Chondrocyte (in vitro differentiated cells): ENCODE data around the gene ANKRD11. TPM values are rescaled to one million over a fixed set of nuclear protein-coding genes. Genes with fewer than 3 reads are reported as not detected.
A peak's percentile ranks its signal among the peaks of the same experiment; 100 is the strongest.

ENCODE experiments used
- DNase-seq: peaks from one replicate; pipeline ENCODE4 v3.0.0; 2021; ENCODE audit warnings: mixed read lengths, low spot score
- H3K27ac Mint-ChIP-seq: one replicate; pipeline ENCODE4 v1.8.0; 2021; ENCODE audit warnings: mild to moderate bottlenecking, moderate library complexity, mixed read lengths; ENCODE audit not compliant: unreplicated experiment
- H3K27me3 Mint-ChIP-seq: 2 replicates; pipeline ENCODE4 v1.8.0; 2021; ENCODE audit warnings: low read depth, mixed read lengths
- H3K36me3 Mint-ChIP-seq: 2 replicates; pipeline ENCODE4 v1.8.0; 2021; ENCODE audit warnings: low read depth, mixed read lengths
- H3K4me1 Mint-ChIP-seq: 2 replicates; pipeline ENCODE4 v1.8.0; 2021; ENCODE audit warnings: low read depth, mild to moderate bottlenecking, mixed read lengths
- H3K4me3 Mint-ChIP-seq: one replicate; pipeline ENCODE4 v1.8.0; 2021; ENCODE audit warnings: mild to moderate bottlenecking, moderate library complexity, mixed read lengths; ENCODE audit not compliant: unreplicated experiment
- H3K9me3 Mint-ChIP-seq: 2 replicates; pipeline ENCODE4 v1.8.0; 2021; ENCODE audit warnings: low read depth, mixed read lengths
- total RNA-seq: library from RNA; stranded (reverse); gene quantifications from 3 replicates; pipeline ENCODE4 v1.2.1, GENCODE V29; 2021
- TF ChIP-seq, protein P1 (sequence below): fragments of 200-600 bp; sonication (generic); IDR thresholded peaks from 2 replicates; pipeline ENCODE4 v1.5.0; 2021; ENCODE audit warnings: antibody characterized with exemption, mild to moderate bottlenecking, moderate library complexity

The ANKRD11 gene
- total RNA-seq, 1 donor from 2014 or later: 180 TPM

DNA sequence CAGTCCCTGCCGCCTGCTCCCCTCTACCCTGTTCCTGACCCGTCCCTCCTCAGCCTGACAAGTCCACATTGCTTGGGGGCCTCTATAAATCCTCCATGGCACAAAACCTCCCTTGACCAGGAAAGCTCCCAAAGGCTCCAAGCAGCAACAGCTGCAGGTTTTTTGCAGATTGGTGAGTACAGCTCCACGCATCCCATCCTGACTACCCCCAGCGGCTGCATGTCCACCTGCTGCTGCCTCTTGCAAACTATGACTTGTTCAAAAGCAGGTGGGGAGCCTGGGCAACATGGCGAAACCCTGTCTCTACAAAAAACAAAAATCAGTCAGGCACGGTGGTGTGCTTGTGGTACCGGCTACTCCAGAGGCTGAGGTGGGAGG, 122.8 kb downstream of the ANKRD11 start:
- Mint-ChIP-seq H3K27ac (peak overlapping the region; percentile 78), H3K4me3 (no peak overlapping the region), H3K4me1 (peaks cover 86% of the 10 kb centered on the region), H3K27me3 (no peaks in the 10 kb centered on the region), H3K36me3 (no peaks in the 10 kb centered on the region), H3K9me3 (no peaks in the 10 kb centered on the region)
- DNase-seq: no peak
- TF ChIP-seq, protein P1, sequence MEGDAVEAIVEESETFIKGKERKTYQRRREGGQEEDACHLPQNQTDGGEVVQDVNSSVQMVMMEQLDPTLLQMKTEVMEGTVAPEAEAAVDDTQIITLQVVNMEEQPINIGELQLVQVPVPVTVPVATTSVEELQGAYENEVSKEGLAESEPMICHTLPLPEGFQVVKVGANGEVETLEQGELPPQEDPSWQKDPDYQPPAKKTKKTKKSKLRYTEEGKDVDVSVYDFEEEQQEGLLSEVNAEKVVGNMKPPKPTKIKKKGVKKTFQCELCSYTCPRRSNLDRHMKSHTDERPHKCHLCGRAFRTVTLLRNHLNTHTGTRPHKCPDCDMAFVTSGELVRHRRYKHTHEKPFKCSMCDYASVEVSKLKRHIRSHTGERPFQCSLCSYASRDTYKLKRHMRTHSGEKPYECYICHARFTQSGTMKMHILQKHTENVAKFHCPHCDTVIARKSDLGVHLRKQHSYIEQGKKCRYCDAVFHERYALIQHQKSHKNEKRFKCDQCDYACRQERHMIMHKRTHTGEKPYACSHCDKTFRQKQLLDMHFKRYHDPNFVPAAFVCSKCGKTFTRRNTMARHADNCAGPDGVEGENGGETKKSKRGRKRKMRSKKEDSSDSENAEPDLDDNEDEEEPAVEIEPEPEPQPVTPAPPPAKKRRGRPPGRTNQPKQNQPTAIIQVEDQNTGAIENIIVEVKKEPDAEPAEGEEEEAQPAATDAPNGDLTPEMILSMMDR: no peak

DNA sequence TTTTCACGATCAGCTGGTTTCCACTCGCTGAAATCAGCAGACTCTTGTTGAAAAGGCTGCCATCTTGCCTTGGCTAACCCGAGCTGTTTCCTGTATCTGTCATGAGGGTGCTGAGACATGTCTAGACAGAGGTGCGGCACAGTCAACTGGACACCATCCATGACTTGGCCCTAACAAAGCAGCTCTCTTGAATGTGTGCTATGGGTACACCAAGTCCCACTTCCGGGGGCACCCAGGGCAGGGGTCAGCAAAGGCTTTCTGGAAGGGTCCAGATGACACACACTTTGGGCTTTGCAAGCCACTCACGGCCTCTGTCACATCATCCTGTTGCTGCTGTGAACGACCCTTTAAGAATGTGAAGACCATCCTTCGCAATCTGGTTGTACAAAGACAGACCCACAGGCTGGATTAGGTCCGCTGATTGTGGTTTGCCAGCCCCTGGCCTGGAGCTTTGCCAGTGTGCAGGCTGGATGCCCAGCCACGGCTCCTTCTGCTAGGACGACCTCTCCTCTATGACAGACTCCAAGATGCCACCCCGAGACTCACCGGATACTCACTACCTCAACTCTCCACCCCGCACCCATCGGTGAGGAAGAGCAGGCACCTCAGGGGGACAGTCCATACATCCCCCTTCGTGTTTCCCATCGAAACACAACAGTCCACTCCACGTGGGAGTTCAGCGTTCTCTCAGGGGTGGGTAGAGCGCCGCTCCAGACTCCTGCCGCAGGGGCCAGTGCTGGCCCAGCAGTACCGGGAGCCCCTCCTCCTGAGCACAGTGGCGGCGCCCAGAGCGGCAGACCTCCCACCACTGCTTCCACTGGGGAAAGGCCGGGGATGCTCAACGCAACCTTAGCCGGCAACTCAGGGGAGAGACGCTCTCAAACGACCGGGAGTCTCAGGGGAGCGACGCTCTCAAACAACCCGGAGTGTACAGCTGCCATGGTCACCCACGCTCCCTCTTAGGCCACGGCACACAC, 123.5 kb downstream of the ANKRD11 start:
- TF ChIP-seq, protein P1: no peak
- Mint-ChIP-seq H3K36me3 (no peaks in the 10 kb centered on the region), H3K9me3 (no peaks in the 10 kb centered on the region), H3K4me3 (peak overlapping the region; percentile 31), H3K27me3 (no peaks in the 10 kb centered on the region), H3K27ac (peak overlapping the region; percentile 84), H3K4me1 (peaks cover 87% of the 10 kb centered on the region)
- no peak for DNase-seq

DNA sequence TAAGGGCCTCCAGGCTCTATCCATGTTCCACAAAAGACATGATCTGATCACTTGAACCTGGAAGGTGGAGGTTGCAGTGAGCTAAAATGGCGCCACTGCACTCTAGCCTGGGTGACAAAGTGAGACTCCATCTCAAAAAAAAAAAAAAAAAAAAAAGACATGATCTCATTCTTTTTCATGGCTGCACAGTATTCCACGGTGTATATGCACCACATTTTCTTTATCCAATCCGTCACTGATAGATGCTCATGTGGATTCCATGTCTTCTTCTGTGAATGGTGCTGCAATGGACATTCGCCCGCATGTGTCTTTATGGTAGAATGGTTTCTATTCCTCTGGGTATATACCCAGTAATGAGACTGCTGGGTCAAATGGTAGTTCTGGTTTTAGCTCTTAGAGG, 124.4 kb downstream of the ANKRD11 start:
- peaks cover 87% of the 10 kb centered on the region for H3K4me1 Mint-ChIP-seq
- no peaks in the 10 kb centered on the region for H3K27me3 Mint-ChIP-seq
- no peak overlapping the region for H3K4me3 Mint-ChIP-seq
- TF ChIP-seq, protein P1: no peak
- no peaks in the 10 kb centered on the region for H3K9me3 Mint-ChIP-seq
- no peak for DNase-seq
- peak overlapping the region; percentile 59 for H3K27ac Mint-ChIP-seq
- no peaks in the 10 kb centered on the region for H3K36me3 Mint-ChIP-seq

DNA sequence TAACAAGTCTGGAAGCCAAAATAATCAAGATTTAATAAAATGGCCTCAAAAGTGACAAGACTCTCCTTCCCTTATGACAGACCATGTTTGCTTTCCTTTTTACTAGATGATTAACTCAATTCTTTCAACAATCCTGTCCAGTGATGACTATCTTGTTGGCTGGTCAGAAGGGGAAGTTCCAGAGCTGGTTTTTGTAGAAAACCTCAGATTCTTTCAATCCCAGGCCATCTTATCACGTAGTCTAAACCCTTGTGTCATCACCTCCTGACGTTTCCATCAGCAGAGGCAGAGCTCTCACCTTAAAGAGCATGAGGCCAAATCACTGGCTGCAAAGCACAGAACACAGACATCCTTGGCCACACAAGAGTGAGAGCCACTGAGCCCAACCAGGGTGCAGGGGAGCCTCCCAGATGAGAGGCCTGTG, 125.3 kb downstream of the ANKRD11 start:
- Mint-ChIP-seq H3K27ac (peak overlapping the region; percentile 77), H3K36me3 (no peaks in the 10 kb centered on the region), H3K27me3 (no peaks in the 10 kb centered on the region), H3K4me1 (peaks cover 87% of the 10 kb centered on the region), H3K9me3 (no peaks in the 10 kb centered on the region), H3K4me3 (no peak overlapping the region)
- TF ChIP-seq, protein P1: no peak
- DNase-seq: no peak

DNA sequence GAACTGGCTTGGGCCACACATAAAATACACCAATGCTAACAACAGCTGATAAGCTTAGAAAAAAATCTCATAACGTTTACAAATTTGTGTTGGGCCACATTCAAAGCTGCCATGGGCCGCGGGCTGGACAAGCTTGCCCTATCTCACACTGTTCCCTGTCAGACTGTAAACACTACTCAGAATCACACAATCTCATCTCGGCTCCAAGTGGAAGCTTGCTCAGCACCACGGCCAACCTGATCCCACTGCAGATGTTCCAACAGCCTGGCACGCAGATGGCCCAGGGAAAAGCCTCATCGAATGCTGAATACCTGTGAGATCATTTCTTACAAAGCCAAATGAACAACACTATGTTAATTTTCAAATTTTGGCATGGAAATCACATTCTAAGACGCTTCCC, 125.8 kb downstream of the ANKRD11 start:
- Mint-ChIP-seq H3K27ac (peak overlapping the region; percentile 77), H3K27me3 (no peaks in the 10 kb centered on the region), H3K4me3 (no peak overlapping the region), H3K4me1 (peaks cover 87% of the 10 kb centered on the region), H3K9me3 (no peaks in the 10 kb centered on the region), H3K36me3 (no peaks in the 10 kb centered on the region)
- TF ChIP-seq, protein P1: no peak
- no peak for DNase-seq
